Natural killer cell (primary cell): ENCODE data around the gene SULT1B1. TPM values are rescaled to one million over a fixed set of nuclear protein-coding genes. Genes with fewer than 3 reads are reported as not detected.

Experiments
- ATAC-seq, 3 donors: fragments of 150-1000 bp in 2 of 3; fragments of 200-7000 bp in 1 of 3; cut with Tn5 transposase; 1 replicate in 1 of 3; 2 replicates in 2 of 3; pipeline ENCODE4 v1.10.0; 2021; ENCODE audit warnings: mild to moderate bottlenecking in 2 of 3, moderate library complexity in 2 of 3
- DNase-seq, 2 donors: peaks; one replicate each; pipeline versions ENCODE4 v3.0.0 to v3.0.0-alpha.2; 2013 to 2021; ENCODE audit warnings: mixed read lengths in 1 of 2
- H3K27ac ChIP-seq: one replicate; pipeline ENCODE4 v1.5.1; 2013; ENCODE audit warnings: mild to moderate bottlenecking, low read length
- H3K27me3 ChIP-seq: one replicate; pipeline ENCODE4 v1.6.1; 2013; ENCODE audit warnings: low read length; ENCODE audit not compliant: control insufficient read depth, insufficient read depth
- H3K36me3 ChIP-seq: one replicate; pipeline ENCODE4 v1.6.1; 2013; ENCODE audit warnings: low read length; ENCODE audit not compliant: control insufficient read depth, insufficient read depth
- H3K4me1 ChIP-seq: one replicate; pipeline ENCODE4 v1.6.1; 2013; ENCODE audit warnings: low read length; ENCODE audit not compliant: control insufficient read depth, insufficient read depth
- H3K4me3 ChIP-seq: one replicate; pipeline ENCODE4 v1.5.1; 2013; ENCODE audit warnings: low read length
- H3K9me3 ChIP-seq: one replicate; pipeline ENCODE4 v1.6.1; 2013; ENCODE audit warnings: low read length; ENCODE audit not compliant: control insufficient read depth, insufficient read depth
- H3K27ac Mint-ChIP-seq, 2 donors: one replicate each; pipeline ENCODE4 v1.8.0; 2022; ENCODE audit warnings: mild to moderate bottlenecking in 2 of 2, mixed read lengths in 2 of 2, moderate library complexity in 1 of 2
- H3K27me3 Mint-ChIP-seq, 2 donors: one replicate each; pipeline ENCODE4 v1.8.0; 2022; ENCODE audit warnings: low read depth in 2 of 2, mixed read lengths in 2 of 2
- H3K36me3 Mint-ChIP-seq: one replicate; pipeline ENCODE4 v1.8.0; 2022; ENCODE audit warnings: mixed read lengths
- H3K4me1 Mint-ChIP-seq, 2 donors: one replicate each; pipeline ENCODE4 v1.8.0; 2022; ENCODE audit warnings: mixed read lengths in 2 of 2
- H3K4me3 Mint-ChIP-seq: one replicate; pipeline ENCODE4 v1.8.0; 2022; ENCODE audit warnings: mild to moderate bottlenecking, moderate library complexity, mixed read lengths
- H3K9me3 Mint-ChIP-seq, 2 donors: one replicate each; pipeline ENCODE4 v1.8.0; 2022; ENCODE audit warnings: mixed read lengths in 2 of 2
- WGBS: methylation state at CpG from one replicate; pipeline ENCODE4 v1.1.7; 2013; ENCODE audit warnings: missing lambda C conversion rate; ENCODE audit not compliant: insufficient coverage; 5-methylcytosine and 5-hydroxymethylcytosine counted together
- intact Hi-C: fragments of 100-400 bp; cut with micrococcal nuclease; formaldehyde crosslinking; loops from one replicate; pipeline ENCODE4 v1.14.2; 2022
- total RNA-seq, 4 donors: library from RNA; stranded (reverse); fragments of 120-200 nt in 1 of 4; gene quantifications; one replicate each; pipeline versions ENCODE4 v1.2.3 to v1.2.4, GENCODE V29; 2013 to 2022
- TF ChIP-seq, protein P1 (sequence below): fragments of 200-600 bp; IDR thresholded peaks from one replicate; pipeline ENCODE4 v1.8.0; 2022; ENCODE audit warnings: antibody characterized with exemption

Gene SULT1B1
- total RNA-seq, 3 donors from 2014 or later (not counting 1 experiment from before 2014, with no cell fraction given): 11.9 to 24.6 (median 24.5) TPM

DNA sequence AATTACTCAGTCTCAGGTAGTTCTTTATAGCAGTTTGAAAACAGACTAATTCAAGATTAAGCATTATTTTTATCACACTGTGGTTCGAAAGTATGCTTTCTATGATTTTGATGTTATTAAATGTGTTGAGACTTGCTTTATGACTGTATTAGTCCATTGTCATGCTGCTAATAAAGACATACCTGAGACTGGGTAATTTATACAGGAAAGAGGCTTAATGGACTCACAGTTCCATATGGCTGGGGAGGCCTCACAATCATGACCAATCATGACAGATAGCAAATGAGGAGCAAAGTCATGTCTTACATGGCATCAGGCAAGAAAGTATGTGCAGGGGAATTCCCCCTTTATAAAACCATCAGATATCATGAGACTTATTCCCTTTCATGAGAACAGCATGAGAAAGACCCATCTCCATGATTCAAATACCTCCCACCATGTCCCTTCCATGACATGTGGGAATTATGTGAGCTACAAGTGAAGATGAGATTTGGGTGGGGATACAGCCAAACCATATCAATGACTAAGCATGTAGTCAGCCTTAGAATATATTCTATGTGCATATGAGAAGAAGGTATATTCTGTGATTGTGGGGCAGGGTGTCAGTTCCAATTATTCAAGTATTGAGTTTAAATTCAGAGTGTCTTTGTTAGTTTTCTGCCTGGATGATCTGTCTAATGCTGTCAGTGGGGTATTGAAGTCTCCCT, 62.7 kb downstream of the SULT1B1 start:
- Mint-ChIP-seq H3K9me3 (peaks cover 0 to 2% of the 10 kb centered on the region in 2 donors), H3K27me3 (peaks cover 0 to 3% of the 10 kb centered on the region in 2 donors), H3K4me3 (no peak overlapping the region), H3K36me3 (no peaks in the 10 kb centered on the region), H3K27ac (no peak overlapping the region), H3K4me1 (no peaks in the 10 kb centered on the region)
- DNase-seq: no peak
- H3K4me3 ChIP-seq: no peak overlapping the region
- H3K4me1 ChIP-seq: no peaks in the 10 kb centered on the region
- no peaks in the 10 kb centered on the region for H3K27me3 ChIP-seq
- H3K27ac ChIP-seq: no peak overlapping the region
- H3K36me3 ChIP-seq: no peaks in the 10 kb centered on the region
- ATAC-seq: no peak
- intact Hi-C loops: no loop called here
- 88% methylated on average over 1 of the region's 1 CpG for WGBS
- TF ChIP-seq, protein P1, sequence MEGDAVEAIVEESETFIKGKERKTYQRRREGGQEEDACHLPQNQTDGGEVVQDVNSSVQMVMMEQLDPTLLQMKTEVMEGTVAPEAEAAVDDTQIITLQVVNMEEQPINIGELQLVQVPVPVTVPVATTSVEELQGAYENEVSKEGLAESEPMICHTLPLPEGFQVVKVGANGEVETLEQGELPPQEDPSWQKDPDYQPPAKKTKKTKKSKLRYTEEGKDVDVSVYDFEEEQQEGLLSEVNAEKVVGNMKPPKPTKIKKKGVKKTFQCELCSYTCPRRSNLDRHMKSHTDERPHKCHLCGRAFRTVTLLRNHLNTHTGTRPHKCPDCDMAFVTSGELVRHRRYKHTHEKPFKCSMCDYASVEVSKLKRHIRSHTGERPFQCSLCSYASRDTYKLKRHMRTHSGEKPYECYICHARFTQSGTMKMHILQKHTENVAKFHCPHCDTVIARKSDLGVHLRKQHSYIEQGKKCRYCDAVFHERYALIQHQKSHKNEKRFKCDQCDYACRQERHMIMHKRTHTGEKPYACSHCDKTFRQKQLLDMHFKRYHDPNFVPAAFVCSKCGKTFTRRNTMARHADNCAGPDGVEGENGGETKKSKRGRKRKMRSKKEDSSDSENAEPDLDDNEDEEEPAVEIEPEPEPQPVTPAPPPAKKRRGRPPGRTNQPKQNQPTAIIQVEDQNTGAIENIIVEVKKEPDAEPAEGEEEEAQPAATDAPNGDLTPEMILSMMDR: no peak
- no peaks in the 10 kb centered on the region for H3K9me3 ChIP-seq

GRCh38 chr4:69689599-69689998, 70.8 kb downstream of the SULT1B1 start:
- no peak overlapping the region for H3K4me3 Mint-ChIP-seq
- no peaks in the 10 kb centered on the region for H3K4me1 Mint-ChIP-seq
- H3K4me3 ChIP-seq: no peak overlapping the region
- TF ChIP-seq, protein P1: peak; percentile 85
- H3K27ac ChIP-seq: no peak overlapping the region
- no peaks in the 10 kb centered on the region for H3K9me3 ChIP-seq
- no peaks in the 10 kb centered on the region for H3K4me1 ChIP-seq
- no peaks in the 10 kb centered on the region for H3K9me3 Mint-ChIP-seq
- no peaks in the 10 kb centered on the region for H3K27me3 ChIP-seq
- no CpG with 5 or more reads among the region's 1 CpG for WGBS
- H3K27ac Mint-ChIP-seq: no peak overlapping the region
- intact Hi-C loops: loop anchor here (1.0 to 5.0 kb wide), 4 partner anchors 134 to 868 kb away; no protein-coding TSS in a partner anchor
- H3K27me3 Mint-ChIP-seq: peaks cover 3 to 15% of the 10 kb centered on the region in 2 donors
- H3K36me3 ChIP-seq: no peaks in the 10 kb centered on the region
- no peaks in the 10 kb centered on the region for H3K36me3 Mint-ChIP-seq
- DNase-seq (peak in 1 of 2 donors; percentile 68), ATAC-seq (peak; percentile 63 to 79 (median 76))

- 57% methylated on average over 4 of the region's 4 CpGs for WGBS
- TF ChIP-seq, protein P1: no peak
- no peaks in the 10 kb centered on the region for H3K36me3 ChIP-seq
- DNase-seq: no peak
- no peaks in the 10 kb centered on the region for H3K4me1 Mint-ChIP-seq
- H3K27me3 Mint-ChIP-seq: peaks cover 3 to 26% of the 10 kb centered on the region in 2 donors
- no peak for ATAC-seq
- H3K9me3 ChIP-seq: no peaks in the 10 kb centered on the region
- no peak overlapping the region for H3K4me3 Mint-ChIP-seq
- intact Hi-C loops: loop anchor here (5.0 kb wide), 1 partner anchor 872 kb away; no protein-coding TSS in a partner anchor
- peaks cover 2% of the 10 kb centered on the region for H3K27me3 ChIP-seq
- H3K36me3 Mint-ChIP-seq: no peaks in the 10 kb centered on the region
- H3K9me3 Mint-ChIP-seq: no peaks in the 10 kb centered on the region
- no peaks in the 10 kb centered on the region for H3K4me1 ChIP-seq
- H3K27ac Mint-ChIP-seq: no peak overlapping the region
- no peak overlapping the region for H3K4me3 ChIP-seq
- H3K27ac ChIP-seq: no peak overlapping the region
These were observed 75.6 kb downstream of the SULT1B1 start for GRCh38 chr4:69684804-69685203.

Other genes starting within 250 kb of the SULT1B1 start
- gene UGT2A2, start 121.0 kb downstream of the SULT1B1 start, total RNA-seq: not detected
- not detected for gene UGT2A1, start 107.4 kb downstream of the SULT1B1 start, total RNA-seq
- not detected for gene SULT1E1, start 99.5 kb upstream of the SULT1B1 start, total RNA-seq
- gene CSN1S1, start 170.4 kb upstream of the SULT1B1 start, total RNA-seq: not detected
- not detected for gene CSN2, start 205.1 kb upstream of the SULT1B1 start, total RNA-seq
- gene STATH, start 235.3 kb upstream of the SULT1B1 start, total RNA-seq: not detected